ENCODE measurements around the gene ZNF619.
A peak's percentile ranks its signal among the peaks of the same experiment; 100 is the strongest.
"Not testable (repeated sequence)": the region's sequence is repeated elsewhere in the genome, so short reads cannot be mapped to it uniquely, and the experiment has no call there.

The ZNF619 gene

GRCh38 chr3:40476478-40477470 is at the start of gene ZNF619:
Gene ZNF619 (plus strand): TSS chr3:40477122. CDS start chr3:40477980, 858 bp downstream.
- DNase-seq = peak; percentile 27

- DNase-seq = no peak
Observed at GRCh38 chr3:40432793-40433192, 44.1 kb upstream of the ZNF619 start.

- no peak for DNase-seq
Observed at GRCh38 chr3:40437889-40438288, 39.0 kb upstream of the ZNF619 start.

- DNase-seq = no peak
Observed at GRCh38 chr3:40445062-40445461, 31.9 kb upstream of the ZNF619 start.

GRCh38 chr3:40445880-40446279 is 31.0 kb upstream of the ZNF619 start:
- DNase-seq = no peak

- no peak for DNase-seq
Observed at GRCh38 chr3:40450438-40450837, 26.5 kb upstream of the ZNF619 start.

GRCh38 chr3:40451551-40451950 is 25.4 kb upstream of the ZNF619 start:
- DNase-seq = no peak

- DNase-seq = no peak
Observed at GRCh38 chr3:40452057-40452456, 24.9 kb upstream of the ZNF619 start.

GRCh38 chr3:40452562-40452875 is 24.4 kb upstream of the ZNF619 start:
- DNase-seq = no peak

GRCh38 chr3:40452876-40453730 is 23.8 kb upstream of the ZNF619 start:
- DNase-seq = peak; percentile 95

- no peak for DNase-seq
Observed at GRCh38 chr3:40453933-40454332, 23.0 kb upstream of the ZNF619 start.

GRCh38 chr3:40455328-40455727 is 21.6 kb upstream of the ZNF619 start:
- no peak for DNase-seq

GRCh38 chr3:40456279-40456939 is 20.5 kb upstream of the ZNF619 start:
- DNase-seq = no peak

- peak; percentile 90 for DNase-seq
Observed at GRCh38 chr3:40456940-40457823, 19.7 kb upstream of the ZNF619 start, which contains the start of gene RPL14. Gene RPL14 (plus strand): TSS chr3:40457339. CDS start chr3:40457472, 133 bp downstream.

- no peak for DNase-seq
Observed at GRCh38 chr3:40458473-40458872, 18.4 kb upstream of the ZNF619 start.

- DNase-seq = not testable (repeated sequence)
Observed at GRCh38 chr3:40460481-40460880, 16.4 kb upstream of the ZNF619 start.

GRCh38 chr3:40461161-40461560 is 15.8 kb upstream of the ZNF619 start:
- DNase-seq = no peak

- DNase-seq = not testable (repeated sequence)
Observed at GRCh38 chr3:40462838-40463237, 14.1 kb upstream of the ZNF619 start.

- DNase-seq = no peak
Observed at GRCh38 chr3:40463579-40463978, 13.3 kb upstream of the ZNF619 start.

- no peak for DNase-seq
Observed at GRCh38 chr3:40464339-40465110, 12.4 kb upstream of the ZNF619 start.

- no peak for DNase-seq
Observed at GRCh38 chr3:40465111-40465407, 11.9 kb upstream of the ZNF619 start.

Data from NCI-H510A (cell line).